Thyroid gland (tissue), 4 donors: ENCODE measurements around the gene PRODH2.

Source experiments
- CTCF ChIP-seq, 6 experiments: fragments of 200-600 bp in 3 of 6; fragments of 450-650 bp in 3 of 6; sonication (generic) in 3 of 6; IDR thresholded peaks; one replicate each; pipeline ENCODE4 v1.5.1; 2016 to 2019; ENCODE audit warnings: antibody characterized with exemption in 6 of 6, mild to moderate bottlenecking in 2 of 6, inconsistent platforms in 1 of 6, moderate library complexity in 1 of 6
- POLR2A ChIP-seq, 2 donors: fragments of 450-650 bp; IDR thresholded peaks; one replicate each; pipeline ENCODE4 v1.6.1; 2017; ENCODE audit warnings: antibody characterized with exemption in 2 of 2, mild to moderate bottlenecking in 2 of 2, moderate library complexity in 1 of 2

- TF ChIP-seq CTCF (IDR thresholded peaks at IDR 0.05) (no peak), POLR2A (IDR thresholded peaks at IDR 0.05) (no peak)
These were observed 35.8 kb upstream of the PRODH2 start for GRCh38 chr19:35848486-35848885.
